NB4 (cell line): ENCODE measurements around the gene IFFO2.

Source experiments
- CTCF ChIP-seq: IDR thresholded peaks from one replicate; pipeline ENCODE4 v1.5.1; 2012; ENCODE audit warnings: low read depth, low read length
- MAX ChIP-seq: IDR thresholded peaks from 2 replicates; pipeline ENCODE4 v1.6.1; 2011; ENCODE audit warnings: low read depth, low read length
- POLR2A ChIP-seq: IDR thresholded peaks from 2 replicates; pipeline ENCODE4 v1.6.1; 2011; ENCODE audit warnings: mild to moderate bottlenecking; ENCODE audit not compliant: insufficient read length; ENCODE audit errors: extremely low read depth

GRCh38 chr1:18950401-18951026 is 6.0 kb downstream of the IFFO2 start:
- TF ChIP-seq CTCF (no peak), POLR2A (no peak), MAX (no peak)
